Mammary epithelial cell (primary cell): Measurements from ENCODE around the gene BSND.

Experiments used
- CTCF ChIP-seq, 2 donors: IDR thresholded peaks in 1 of 2; conservative IDR thresholded peaks in 1 of 2; 2 replicates each; pipeline ENCODE4 v1.5.1; 2011 to 2012; ENCODE audit warnings: inconsistent platforms in 2 of 2, low read length in 2 of 2, mild to moderate bottlenecking in 2 of 2, control low read depth in 1 of 2, low read depth in 1 of 2; ENCODE audit not compliant: insufficient read depth in 1 of 2; ENCODE audit errors: extremely low read depth in 1 of 2
- EZH2 ChIP-seq: IDR thresholded peaks from 2 replicates; pipeline ENCODE4 v1.6.1; 2012; ENCODE audit warnings: low read length, inconsistent platforms, borderline replicate concordance

DNA sequence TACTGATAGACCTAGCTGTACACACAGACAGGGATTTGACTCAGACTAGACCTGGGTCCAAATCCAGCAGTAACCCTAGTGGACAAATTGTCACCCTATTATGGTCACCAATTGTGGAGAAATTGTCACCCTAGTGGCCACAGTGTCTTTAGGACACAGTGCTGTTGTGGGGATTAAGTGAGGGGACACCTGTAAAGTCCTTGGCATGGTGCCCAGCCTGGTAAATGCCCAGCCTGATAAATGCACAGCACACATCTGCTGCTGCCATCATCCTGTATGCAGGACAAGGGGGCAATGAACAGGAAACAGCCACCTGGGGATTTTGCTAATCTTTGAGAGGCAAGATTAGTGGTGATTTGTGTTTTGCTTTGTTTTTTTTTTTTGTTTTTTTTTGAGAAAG is 16.0 kb upstream of the BSND start:
- TF ChIP-seq CTCF (conservative IDR thresholded peaks at IDR 0.05 in 1 of 2, IDR thresholded peaks at IDR 0.05 in 1 of 2; ENCODE audit: extremely low read depth in 1 of 2, insufficient read depth in 1 of 2, low read depth in 1 of 2, low read length in 2 of 2): no peak
- no peak for TF ChIP-seq EZH2
